ENCODE measurements around the gene USO1. TPM values are rescaled to one million over a fixed set of nuclear protein-coding genes. Genes with fewer than 3 reads are reported as not detected.

USO1 gene
- total and polyA plus RNA-seq, 9 of the 15 experiments (the other 6 are each of a cell fraction or from before 2014, with no cell fraction given) = 19.3 to 97.8 (median 48.5) TPM

- Histone ChIP-seq H3K4me2 (ENCODE audit: insufficient read depth, low read length) (no peak overlapping the region), H3K36me3 (ENCODE audit: control insufficient read depth, insufficient read depth, low read length) (no peaks in the 10 kb centered on the region; the same call in 2 of the 3 replicates), H3K27ac (ENCODE audit: extremely low read depth, low read depth, low read length) (no peak overlapping the region), H2AFZ (ENCODE audit: low read depth, low read length) (no peak overlapping the region), H3K9me3 (replicated peaks; ENCODE audit: control insufficient read depth, insufficient read depth, low read depth, low read length) (no peaks in the 10 kb centered on the region), H4K20me1 (replicated peaks; ENCODE audit: control insufficient read depth, insufficient read depth, low read length) (no peaks in the 10 kb centered on the region), H3K79me2 (ENCODE audit: control insufficient read depth, insufficient read depth, low read length) (no peaks in the 10 kb centered on the region), H3K4me1 (replicated peaks in 1 of 2; ENCODE audit: control insufficient read depth in 2 of 2, insufficient read depth in 2 of 2, low read length in 2 of 2) (peaks cover 6 to 8% of the 10 kb centered on the region in 2 experiments; a peak in 2 of 5 replicates), H3K4me3 (no peak overlapping the region), H3K9ac (ENCODE audit: insufficient read depth in 1 of 2, low read depth in 2 of 2, low read length in 2 of 2) (no peak overlapping the region), H3K27me3 (ENCODE audit: control insufficient read depth in 2 of 2, insufficient read depth in 2 of 2, low read length in 2 of 2) (no peaks in the 10 kb centered on the region), H3K9me1 (ENCODE audit: control insufficient read depth, insufficient read depth, low read length) (no peaks in the 10 kb centered on the region)
- WGBS (ENCODE audit: insufficient coverage, low coverage, missing lambda C conversion rate) = 53% methylated on average over 4 of the region's 4 CpGs
- DNase-seq (ENCODE audit: extremely low read depth in 1 of 4, low spot score in 3 of 4) (no peak), ATAC-seq (no peak; the same call in 1 of the 3 replicates), FAIRE-seq (no peak)
- intact Hi-C loops (cut with micrococcal nuclease) = no loop called here
- peak; percentile 76; the same call in 1 of the 2 replicates for TF ChIP-seq ZKSCAN8 (CRISPR knock-in tag; IDR thresholded peaks at IDR 0.05)
- no peak for TF ChIP-seq ZNF274 (IDR thresholded peaks at IDR 0.05; ENCODE audit: borderline replicate concordance, low read depth, low read length)
- ChIA-PET POLR2A (no interaction called here), CTCF (ENCODE audit: low intra/inter-chr PET ratio) (no interaction called here)
- BruUV-seq (replicated peaks) = no TSS peak
- in situ Hi-C loops (cut with MboI) = no loop called here
Observed at GRCh38 chr4:75702919-75703411, 21.4 kb upstream of the USO1 start.

DNA sequence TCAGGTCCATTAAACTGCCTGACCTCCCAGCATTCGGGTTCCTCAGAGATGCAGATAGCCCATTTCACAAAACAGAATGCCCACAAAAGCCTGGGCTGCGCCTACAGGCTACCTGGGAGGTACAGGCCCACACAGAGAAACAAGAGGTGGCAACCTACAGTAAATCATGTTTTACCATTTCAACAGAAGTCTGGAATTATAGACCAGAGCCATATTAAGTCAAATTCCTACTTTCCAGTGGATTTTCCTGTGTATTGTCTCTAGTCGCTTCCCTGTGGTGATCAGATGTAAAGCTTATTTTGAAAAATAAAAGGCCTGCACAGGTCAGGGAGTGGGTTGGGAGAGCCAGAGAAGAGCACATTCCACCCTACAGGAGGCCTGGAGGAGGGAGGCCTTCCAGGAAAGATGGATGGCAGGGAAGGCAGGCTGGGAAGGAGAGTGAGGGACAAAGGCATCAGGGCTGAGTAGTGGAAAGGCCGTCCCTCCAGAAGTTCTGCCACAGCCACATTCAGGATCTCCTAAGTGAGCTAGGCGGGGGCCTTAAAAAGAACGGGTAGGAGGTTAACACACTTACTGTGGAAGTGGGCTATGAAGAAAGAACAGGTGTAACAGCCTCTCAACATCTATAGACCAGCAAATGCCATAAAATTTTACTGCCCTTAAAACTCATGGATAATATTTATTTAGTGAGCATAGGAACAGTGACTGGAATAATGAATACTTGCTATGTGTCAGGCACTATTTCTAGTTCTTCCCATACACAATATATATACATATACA is 19.0 kb upstream of the USO1 start:
- no peaks in the 10 kb centered on the region for H3K27me3 ChIP-seq (ENCODE audit: control insufficient read depth in 2 of 2, insufficient read depth in 2 of 2, low read length in 2 of 2)
- CTCF ChIA-PET (ENCODE audit: low intra/inter-chr PET ratio) = no interaction called here
- H3K9me1 ChIP-seq (ENCODE audit: control insufficient read depth, insufficient read depth, low read length) = no peaks in the 10 kb centered on the region
- no peak overlapping the region for H3K4me2 ChIP-seq (ENCODE audit: insufficient read depth, low read length)
- POLR2A ChIA-PET = interaction anchor here (1.2 kb wide), 1 partner anchor 19 kb away, joined by 5 read pairs; the partner anchor contains the start of gene USO1
- DNase-seq (ENCODE audit: extremely low read depth in 1 of 4, low spot score in 3 of 4) = no peak
- H3K4me1 ChIP-seq (replicated peaks in 1 of 2; ENCODE audit: control insufficient read depth in 2 of 2, insufficient read depth in 2 of 2, low read length in 2 of 2) = no peaks in the 10 kb centered on the region; a peak in 1 of 5 replicates
- H2AFZ ChIP-seq (ENCODE audit: low read depth, low read length) = no peak overlapping the region
- intact Hi-C loops (cut with micrococcal nuclease) = no loop called here
- H4K20me1 ChIP-seq (replicated peaks; ENCODE audit: control insufficient read depth, insufficient read depth, low read length) = no peaks in the 10 kb centered on the region
- BruUV-seq (replicated peaks) = no TSS peak
- in situ Hi-C loops (cut with MboI) = no loop called here
- no peaks in the 10 kb centered on the region; the same call in 2 of the 3 replicates for H3K79me2 ChIP-seq (ENCODE audit: control insufficient read depth, insufficient read depth, low read length)
- FAIRE-seq = peak; percentile 26
- no peak overlapping the region for H3K9ac ChIP-seq (ENCODE audit: insufficient read depth in 1 of 2, low read depth in 2 of 2, low read length in 2 of 2)
- H3K36me3 ChIP-seq (ENCODE audit: control insufficient read depth, insufficient read depth, low read length) = no peaks in the 10 kb centered on the region; the same call in 2 of the 3 replicates
- WGBS (ENCODE audit: insufficient coverage, low coverage, missing lambda C conversion rate) = 93% methylated on average over 6 of the region's 6 CpGs
- H3K4me3 ChIP-seq = no peak overlapping the region
- no peaks in the 10 kb centered on the region for H3K9me3 ChIP-seq (replicated peaks; ENCODE audit: control insufficient read depth, insufficient read depth, low read depth, low read length)
- H3K27ac ChIP-seq (ENCODE audit: extremely low read depth, low read depth, low read length) = no peak overlapping the region
- no peak for ATAC-seq
- TF ChIP-seq KHSRP (IDR thresholded peaks at IDR 0.05) = no peak
- no peak for TF ChIP-seq EGR1 (conservative IDR thresholded peaks at IDR 0.05)
- TF ChIP-seq ZNF41 (CRISPR knock-in tag; conservative IDR thresholded peaks at IDR 0.05) = no peak
- no peak for TF ChIP-seq THRAP3 (IDR thresholded peaks at IDR 0.05; ENCODE audit: borderline replicate concordance)
- no peak for TF ChIP-seq SRSF1 (IDR thresholded peaks at IDR 0.05; ENCODE audit: low read depth, low read length)
- TF ChIP-seq CAMTA2 (CRISPR knock-in tag; conservative IDR thresholded peaks at IDR 0.05) = no peak
- no peak for TF ChIP-seq ZNF217 (CRISPR knock-in tag; IDR thresholded peaks at IDR 0.05)
- TF ChIP-seq HIVEP1 (CRISPR knock-in tag; IDR thresholded peaks at IDR 0.05) = no peak
- no peak for TF ChIP-seq KAT8 (IDR thresholded peaks at IDR 0.05; ENCODE audit: low read depth)
- no peak for TF ChIP-seq ZKSCAN3 (CRISPR knock-in tag; IDR thresholded peaks at IDR 0.05)
- TF ChIP-seq ZNF134 (CRISPR knock-in tag; conservative IDR thresholded peaks at IDR 0.05) = no peak
- no peak for TF ChIP-seq BCL6 (CRISPR knock-in tag; IDR thresholded peaks at IDR 0.05)
- TF ChIP-seq ZNF764 (CRISPR knock-in tag; IDR thresholded peaks at IDR 0.05; ENCODE audit: low read depth) = no peak
- TF ChIP-seq E2F1 (CRISPR knock-in tag; IDR thresholded peaks at IDR 0.05) = no peak
- TF ChIP-seq STAT5A (IDR thresholded peaks at IDR 0.05; ENCODE audit: borderline replicate concordance, low read length) = no peak
- no peak for TF ChIP-seq SMARCA5 (IDR thresholded peaks at IDR 0.05)
